ENCODE measurements around the gene PRSS53.

DNA sequence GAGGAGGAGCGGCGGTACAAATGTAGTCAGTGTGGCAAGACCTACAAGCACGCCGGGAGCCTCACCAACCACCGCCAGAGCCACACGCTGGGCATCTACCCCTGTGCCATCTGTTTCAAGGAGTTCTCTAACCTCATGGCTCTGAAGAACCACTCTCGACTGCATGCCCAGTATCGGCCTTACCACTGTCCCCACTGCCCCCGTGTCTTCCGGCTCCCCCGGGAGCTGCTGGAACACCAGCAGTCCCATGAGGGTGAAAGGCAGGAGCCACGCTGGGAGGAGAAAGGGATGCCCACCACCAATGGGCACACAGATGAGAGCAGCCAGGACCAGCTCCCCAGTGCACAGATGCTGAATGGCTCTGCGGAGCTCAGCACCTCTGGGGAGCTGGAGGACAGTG lies 11.7 kb downstream of the PRSS53 start:
- no peak for TF ChIP-seq PBX3 (IDR thresholded peaks at IDR 0.05)
- no peak for TF ChIP-seq RFX5 (IDR thresholded peaks at IDR 0.05; ENCODE audit: low read length)
- no peak for TF ChIP-seq POLR2AphosphoS5 (IDR thresholded peaks at IDR 0.05; ENCODE audit: low read depth, low read length)
- TF ChIP-seq CTCF (IDR thresholded peaks at IDR 0.05), result no peak
- TF ChIP-seq USF2 (IDR thresholded peaks at IDR 0.05; ENCODE audit: borderline replicate concordance, low read depth, low read length), result no peak
- no peak for TF ChIP-seq EP300 (IDR thresholded peaks at IDR 0.05; ENCODE audit: borderline replicate concordance in 1 of 2, low read depth in 1 of 2, low read length in 1 of 2)
- no peak for TF ChIP-seq RAD21 (IDR thresholded peaks at IDR 0.05; ENCODE audit: low read length)
- TF ChIP-seq SIN3A (IDR thresholded peaks at IDR 0.05; ENCODE audit: borderline replicate concordance, low read depth, low read length), result no peak
- TF ChIP-seq JUND (IDR thresholded peaks at IDR 0.05), result no peak
- no peak for TF ChIP-seq NRF1 (IDR thresholded peaks at IDR 0.05; ENCODE audit: low read depth, low read length)
- TF ChIP-seq MXI1 (IDR thresholded peaks at IDR 0.05; ENCODE audit: low read depth, low read length), result no peak
- no peak for TF ChIP-seq TEAD4 (IDR thresholded peaks at IDR 0.05; ENCODE audit: borderline replicate concordance, insufficient read depth)
- no peak for TF ChIP-seq YY1 (IDR thresholded peaks at IDR 0.05; ENCODE audit: low read depth)
